Ovary (tissue), 9 donors: Measurements from ENCODE around the gene TRIO. TPM values are rescaled to one million over a fixed set of nuclear protein-coding genes. Genes with fewer than 3 reads are reported as not detected.

Experiments used
- DNase-seq, 5 donors: peaks; one replicate each; pipeline ENCODE4 v3.0.0-alpha.2; 2019 to 2020
- H3K27ac ChIP-seq, 2 donors: fragments of 200-600 bp; one replicate each; pipeline versions ENCODE4 v1.5.1 to v1.8.0; 2019 to 2022
- H3K27me3 ChIP-seq: fragments of 200-600 bp; one replicate; pipeline ENCODE4 v1.8.0; 2022
- H3K36me3 ChIP-seq: fragments of 200-600 bp; sonication (generic); one replicate; pipeline ENCODE4 v1.5.1; 2019
- H3K4me1 ChIP-seq: one replicate; pipeline ENCODE4 v1.8.1; 2013; ENCODE audit warnings: mild to moderate bottlenecking, moderate library complexity; ENCODE audit not compliant: insufficient read depth
- H3K4me3 ChIP-seq: fragments of 200-600 bp; sonication (generic); one replicate; pipeline ENCODE4 v1.5.1; 2017
- H3K9me3 ChIP-seq, 2 donors: fragments of 200-600 bp in 1 of 2; sonication (generic) in 1 of 2; one replicate each; pipeline versions ENCODE4 v1.5.1 to v1.8.1; 2013 to 2019; ENCODE audit warnings: mild to moderate bottlenecking in 1 of 2, moderate library complexity in 1 of 2
- EP300 ChIP-seq: sonication (generic); formaldehyde crosslinking; IDR thresholded peaks from one replicate; pipeline ENCODE4 v1.6.1; 2017; ENCODE audit warnings: antibody characterized with exemption
- POLR2A ChIP-seq: fragments of 450-650 bp; IDR thresholded peaks from one replicate; pipeline ENCODE4 v1.6.1; 2017; ENCODE audit warnings: antibody characterized with exemption, mild to moderate bottlenecking, moderate library complexity
- WGBS, 3 donors: extraction: QIAGEN DNeasy Blood & Tissue Kit in 1 of 3; methylation state at CpG; one replicate each; pipeline versions ENCODE4 v1.1.5 to v1.1.7; 2013 to 2017; 5-methylcytosine and 5-hydroxymethylcytosine counted together
- intact Hi-C, 4 donors: fragments of 100-400 bp; cut with DNase I; formaldehyde crosslinking; loops; one replicate each; pipeline versions ENCODE4 v1.11.0 to v1.15.1; 2022 to 2023
- polyA plus RNA-seq, 2 donors: library from polyadenylated mRNA; stranded (reverse); fragments of 200-250 nt in 1 of 2; fragments of 350-450 nt in 1 of 2; fragmentation: Illumina TruSeq in 1 of 2; extraction: RNeasy Lipid Tissue Mini Kit (QIAGEN cat#74804) in 1 of 2; gene quantifications; one replicate each; pipeline ENCODE4 v1.2.3, GENCODE V29; 2013 to 2014
- total RNA-seq, 7 donors: library from RNA; depleted of rRNA in 2 of 7; stranded (reverse); fragments of >200 nt in 2 of 7; fragmentation: NEBNext Ultra II Directional in 3 of 7; extraction: Animal tissue kit (Norgen Biotek cat#: 25700) in 3 of 7; gene quantifications; one replicate each; pipeline versions ENCODE4 v1.1.0 to v1.2.4, GENCODE V29; 2016 to 2023
- TF ChIP-seq, protein P1 (sequence below), 3 donors: fragments of 450-650 bp in 2 of 3; fragments of 200-600 bp in 1 of 3; IDR thresholded peaks; one replicate each; pipeline versions ENCODE4 v1.5.1 to v1.8.0; 2016 to 2022; ENCODE audit warnings: antibody characterized with exemption in 3 of 3, mild to moderate bottlenecking in 1 of 3
- donor health status: DM: no; HTN: no; CAD: no; lungs with moderate emphysema.
- donor health status: DM: no; HTN: no; CAD: no.
- donor health status: Bipolar disorder and iron deficiency.
- donor health status: DM: yes; HTN: yes; CAD: no.
- donor health status: DM: no; HTN: no; CAD: no.
- donor health status: DM: yes; HTN: yes; CAD: no.

The TRIO gene
- total and polyA plus RNA-seq, 9 donors = 58.4 to 268 (median 125) TPM

DNA sequence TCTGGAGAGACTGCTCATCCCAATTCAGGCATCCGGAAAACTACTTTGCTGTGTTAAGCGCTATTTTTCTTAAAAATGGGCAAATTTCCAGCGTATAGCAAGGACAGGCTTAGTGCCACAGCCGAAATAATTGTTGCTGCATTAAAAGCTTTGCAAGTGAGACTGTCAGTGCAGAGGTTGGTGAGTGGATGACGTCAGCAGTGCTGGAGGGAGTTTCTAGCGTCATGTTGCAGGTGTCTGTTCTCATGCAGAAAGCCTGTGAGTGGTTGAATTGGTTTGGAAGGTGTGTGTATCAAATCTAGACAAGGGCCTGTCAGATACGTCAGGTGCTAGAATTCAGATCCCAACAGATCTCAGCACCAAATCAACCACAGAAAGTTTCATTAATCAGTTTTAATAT is 204.4 kb downstream of the TRIO start:
- 74 to 84% (median 83%) methylated on average over 7 of the region's 7 CpGs for WGBS, 3 donors
- Histone ChIP-seq H3K27me3 (no peaks in the 10 kb centered on the region), H3K36me3 (no peaks in the 10 kb centered on the region), H3K27ac (no peak overlapping the region), H3K9me3 (no peaks in the 10 kb centered on the region), H3K4me1 (no peaks in the 10 kb centered on the region), H3K4me3 (no peak overlapping the region)
- DNase-seq = no peak
- intact Hi-C loops = no loop called here
- no peak for TF ChIP-seq POLR2A
- TF ChIP-seq, protein P1, sequence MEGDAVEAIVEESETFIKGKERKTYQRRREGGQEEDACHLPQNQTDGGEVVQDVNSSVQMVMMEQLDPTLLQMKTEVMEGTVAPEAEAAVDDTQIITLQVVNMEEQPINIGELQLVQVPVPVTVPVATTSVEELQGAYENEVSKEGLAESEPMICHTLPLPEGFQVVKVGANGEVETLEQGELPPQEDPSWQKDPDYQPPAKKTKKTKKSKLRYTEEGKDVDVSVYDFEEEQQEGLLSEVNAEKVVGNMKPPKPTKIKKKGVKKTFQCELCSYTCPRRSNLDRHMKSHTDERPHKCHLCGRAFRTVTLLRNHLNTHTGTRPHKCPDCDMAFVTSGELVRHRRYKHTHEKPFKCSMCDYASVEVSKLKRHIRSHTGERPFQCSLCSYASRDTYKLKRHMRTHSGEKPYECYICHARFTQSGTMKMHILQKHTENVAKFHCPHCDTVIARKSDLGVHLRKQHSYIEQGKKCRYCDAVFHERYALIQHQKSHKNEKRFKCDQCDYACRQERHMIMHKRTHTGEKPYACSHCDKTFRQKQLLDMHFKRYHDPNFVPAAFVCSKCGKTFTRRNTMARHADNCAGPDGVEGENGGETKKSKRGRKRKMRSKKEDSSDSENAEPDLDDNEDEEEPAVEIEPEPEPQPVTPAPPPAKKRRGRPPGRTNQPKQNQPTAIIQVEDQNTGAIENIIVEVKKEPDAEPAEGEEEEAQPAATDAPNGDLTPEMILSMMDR (IDR thresholded peaks at IDR 0.05) = no peak
- no peak for TF ChIP-seq EP300

DNA sequence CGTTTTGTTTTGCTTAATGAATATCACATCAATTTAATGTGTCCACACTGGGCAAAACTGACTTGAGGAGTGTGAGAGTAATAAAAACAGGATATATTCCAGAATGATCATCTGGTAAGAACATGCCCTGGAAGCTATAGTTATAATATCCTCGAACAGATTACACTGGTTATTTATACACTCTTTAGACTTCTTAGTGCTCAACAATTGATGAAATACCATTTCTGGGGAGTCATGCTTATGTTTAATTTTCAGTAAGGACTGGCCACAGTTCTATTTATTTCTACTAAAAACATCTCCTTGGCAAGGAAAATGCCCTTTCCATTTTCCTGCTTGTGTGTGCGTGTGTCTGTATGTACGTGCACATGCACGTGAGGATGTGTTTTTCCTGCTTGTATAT is 205.0 kb downstream of the TRIO start:
- Histone ChIP-seq H3K27ac (no peak overlapping the region), H3K4me1 (no peaks in the 10 kb centered on the region), H3K9me3 (no peaks in the 10 kb centered on the region), H3K4me3 (no peak overlapping the region), H3K27me3 (no peaks in the 10 kb centered on the region), H3K36me3 (no peaks in the 10 kb centered on the region)
- TF ChIP-seq EP300 (no peak), POLR2A (no peak)
- TF ChIP-seq, protein P1 (IDR thresholded peaks at IDR 0.05) = no peak
- intact Hi-C loops = no loop called here
- DNase-seq = no peak
- 30 to 53% (median 42%) methylated on average over 5 of the region's 5 CpGs for WGBS, 3 donors

DNA sequence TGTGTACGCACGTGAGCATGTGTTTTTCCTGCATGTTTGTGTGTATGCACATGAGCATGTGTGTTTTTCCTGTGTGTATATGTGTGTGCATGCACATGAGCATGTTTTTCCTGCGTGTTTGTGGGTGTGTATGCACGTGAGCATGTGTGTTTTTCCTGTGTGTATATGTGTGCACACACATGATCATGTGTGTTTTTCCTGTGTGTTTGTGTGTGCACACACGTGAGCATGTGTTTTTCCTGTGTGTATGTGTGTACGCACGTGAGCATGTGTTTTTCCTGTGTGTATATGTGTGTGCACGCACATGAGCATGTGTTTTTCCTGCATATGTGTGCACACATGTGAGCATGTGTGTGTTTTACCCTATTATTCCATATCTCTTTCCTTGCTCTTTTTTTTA is 205.9 kb downstream of the TRIO start:
- TF ChIP-seq POLR2A (no peak), EP300 (no peak)
- TF ChIP-seq, protein P1 (IDR thresholded peaks at IDR 0.05) = no peak
- Histone ChIP-seq H3K36me3 (no peaks in the 10 kb centered on the region), H3K9me3 (no peaks in the 10 kb centered on the region), H3K4me3 (no peak overlapping the region), H3K27me3 (no peaks in the 10 kb centered on the region), H3K4me1 (no peaks in the 10 kb centered on the region), H3K27ac (no peak overlapping the region)
- no peak for DNase-seq
- intact Hi-C loops = no loop called here
- WGBS, 3 donors = 88 to 89% (median 89%) methylated on average over 8 of the region's 8 CpGs

DNA sequence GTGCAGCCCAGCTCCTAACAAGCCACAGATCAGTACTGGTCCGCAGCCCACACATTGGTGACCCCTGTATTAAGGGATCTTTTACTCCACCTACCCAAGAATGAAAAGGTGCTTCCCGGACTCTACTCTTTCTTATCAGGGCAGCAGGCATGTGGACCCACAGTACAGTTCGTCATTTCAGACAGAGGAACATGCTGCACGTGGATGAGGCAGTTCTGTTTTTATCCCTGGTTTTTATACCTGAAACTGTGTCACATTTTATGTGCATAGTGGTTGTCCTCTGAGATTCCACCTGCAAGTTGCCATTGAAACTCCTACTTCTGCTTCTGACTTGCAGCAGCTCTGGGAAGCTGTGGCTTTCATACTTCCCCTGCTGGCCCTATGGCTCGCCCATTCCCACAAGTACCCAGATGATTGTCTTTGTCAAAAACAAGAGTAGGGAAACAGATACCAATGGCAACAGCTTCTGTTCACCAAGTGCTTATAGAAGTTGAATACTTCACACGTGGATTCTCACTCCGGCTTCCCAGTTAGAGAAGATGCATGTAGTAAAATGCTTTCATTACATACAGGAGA is 208.0 kb downstream of the TRIO start:
- TF ChIP-seq, protein P1 (IDR thresholded peaks at IDR 0.05) = no peak
- no peak for TF ChIP-seq POLR2A
- TF ChIP-seq EP300 = no peak
- 70 to 77% (median 73%) methylated on average over 7 of the region's 7 CpGs for WGBS, 3 donors
- intact Hi-C loops = loop anchor here in 2 of 4 donors (5.0 kb wide), 2 partner anchors 296 to 364 kb away; no protein-coding TSS in a partner anchor

More for the DNA sequence above, 208.0 kb downstream of the TRIO start:
- no peaks in the 10 kb centered on the region for H3K9me3 ChIP-seq
- no peak overlapping the region for H3K4me3 ChIP-seq
- H3K27me3 ChIP-seq = no peaks in the 10 kb centered on the region
- H3K27ac ChIP-seq = no peak overlapping the region
- no peak for DNase-seq
- H3K36me3 ChIP-seq = no peaks in the 10 kb centered on the region
- H3K4me1 ChIP-seq = no peaks in the 10 kb centered on the region
